T follicular helper cell (primary cell): ENCODE results near the gene TRAPPC2.

Experiments used
- DNase-seq: peaks from one replicate; pipeline ENCODE4 v3.0.0-alpha.2; 2020; ENCODE audit warnings: low read depth
- total RNA-seq, 2 experiments: gene quantifications; one replicate each; lab custom pipeline; 2026; lab: John Stamatoyannopoulos, UW

The TRAPPC2 gene
- total RNA-seq, result 31.4 to 46.3 reads per million in 2 experiments

GRCh38 chrX:13734278-13735172, at the start of gene TRAPPC2, which contains the start of gene OFD1:
Gene TRAPPC2 (minus strand): TSS chrX:13734620. CDS start chrX:13719963, 14,657 bp downstream.
Gene OFD1 (plus strand): TSS chrX:13734748. CDS start chrX:13735072, 324 bp downstream.
- peak; percentile 87 for DNase-seq

DNA sequence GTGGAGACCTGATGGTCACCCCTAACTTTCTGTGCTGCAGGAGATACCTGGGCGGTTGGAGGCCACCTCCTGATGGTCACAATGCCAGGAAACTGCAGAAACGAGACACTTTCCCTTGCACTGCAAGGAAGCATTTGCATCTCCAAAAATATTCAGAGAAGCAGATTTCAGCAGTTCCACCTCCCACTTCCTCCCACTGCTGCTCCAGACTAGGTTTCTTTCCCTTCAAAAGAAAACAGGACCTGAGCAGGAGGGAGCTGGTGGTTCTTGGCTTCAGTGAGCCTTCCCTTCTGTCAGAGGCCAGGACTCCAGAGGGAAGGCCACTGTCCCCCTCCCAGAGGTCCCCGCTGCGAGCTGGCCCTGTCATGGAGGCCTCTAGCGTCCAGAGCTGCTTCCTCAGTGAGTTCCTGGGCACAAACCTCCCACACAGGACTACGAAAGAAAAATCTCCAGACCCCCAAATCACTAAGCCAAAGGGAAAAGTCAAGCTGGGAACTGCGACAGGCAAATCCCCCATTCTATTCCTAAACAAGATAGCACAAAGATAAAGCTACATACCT, 46.5 kb upstream of the TRAPPC2 start:
- DNase-seq, result no peak

- no peak for DNase-seq
Observed at GRCh38 chrX:13778916-13779315, 44.5 kb upstream of the TRAPPC2 start.

DNA sequence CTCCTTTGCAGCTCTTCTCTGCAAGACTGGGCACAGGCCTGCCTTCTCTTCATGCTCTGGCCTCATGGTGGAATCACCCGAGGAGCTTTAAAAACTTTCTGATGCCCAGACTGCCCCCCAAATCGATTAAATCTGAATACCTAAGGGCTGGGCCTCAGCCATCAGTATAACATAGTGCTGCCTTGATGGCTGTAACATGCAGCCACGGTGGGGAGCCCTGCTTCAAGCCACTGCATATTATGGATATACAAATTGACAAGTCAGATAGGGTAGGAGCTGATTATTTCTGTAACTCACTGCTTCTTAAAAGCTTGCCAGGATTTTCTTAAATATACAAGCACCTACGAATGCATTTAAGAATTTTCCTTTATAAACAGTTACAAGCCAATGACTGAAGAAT, 42.0 kb upstream of the TRAPPC2 start:
- DNase-seq, result no peak

DNA sequence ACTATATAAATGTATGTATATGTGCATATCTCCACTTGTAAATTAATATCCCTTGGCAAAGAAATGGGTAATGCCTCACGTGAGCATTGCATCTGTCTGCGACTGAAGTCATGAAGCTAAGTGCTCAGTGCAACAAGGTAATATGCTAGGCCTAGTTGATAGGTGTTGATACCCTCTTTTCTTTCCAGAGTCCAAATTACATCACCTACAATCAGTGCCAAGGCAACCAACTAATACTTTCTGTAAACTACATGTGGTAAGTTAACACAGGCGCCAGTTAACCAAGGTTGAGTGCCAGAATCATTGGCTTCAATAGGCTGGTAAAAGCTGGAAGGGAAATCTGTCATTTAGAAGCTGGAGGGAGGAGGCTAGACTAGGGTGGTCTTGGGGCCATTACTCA, 41.4 kb upstream of the TRAPPC2 start:
- no peak for DNase-seq

GRCh38 chrX:13774696-13775095, 40.3 kb upstream of the TRAPPC2 start:
- no peak for DNase-seq

DNA sequence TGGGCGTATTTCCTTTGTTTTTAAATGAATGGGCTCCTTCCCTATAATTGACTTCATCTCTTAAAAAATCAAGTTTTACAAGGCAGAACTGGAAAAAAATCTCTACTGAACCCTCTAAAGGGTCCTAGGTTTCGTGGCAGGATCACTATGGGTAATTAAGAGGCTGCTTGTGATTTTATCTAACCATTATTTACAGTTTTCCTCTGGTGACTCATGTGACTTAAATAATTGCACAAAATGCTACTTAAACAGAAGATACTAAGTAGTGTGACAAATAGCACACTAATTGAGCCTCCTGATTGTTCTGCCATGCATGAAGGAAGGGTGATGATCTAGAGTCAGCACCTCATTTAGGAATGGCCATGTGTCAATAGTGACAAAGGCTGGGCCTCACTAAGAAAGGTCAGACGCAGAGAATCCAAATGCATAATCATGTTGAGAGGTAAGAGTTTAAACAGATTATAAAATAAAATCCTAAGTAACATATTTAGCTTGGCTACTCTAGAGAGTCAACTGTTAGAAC, 35.7 kb upstream of the TRAPPC2 start:
- DNase-seq, result no peak

GRCh38 chrX:13768939-13769338, 34.5 kb upstream of the TRAPPC2 start:
- no peak for DNase-seq

- no peak for DNase-seq
Observed at GRCh38 chrX:13764765-13765164, 30.3 kb upstream of the TRAPPC2 start.

DNA sequence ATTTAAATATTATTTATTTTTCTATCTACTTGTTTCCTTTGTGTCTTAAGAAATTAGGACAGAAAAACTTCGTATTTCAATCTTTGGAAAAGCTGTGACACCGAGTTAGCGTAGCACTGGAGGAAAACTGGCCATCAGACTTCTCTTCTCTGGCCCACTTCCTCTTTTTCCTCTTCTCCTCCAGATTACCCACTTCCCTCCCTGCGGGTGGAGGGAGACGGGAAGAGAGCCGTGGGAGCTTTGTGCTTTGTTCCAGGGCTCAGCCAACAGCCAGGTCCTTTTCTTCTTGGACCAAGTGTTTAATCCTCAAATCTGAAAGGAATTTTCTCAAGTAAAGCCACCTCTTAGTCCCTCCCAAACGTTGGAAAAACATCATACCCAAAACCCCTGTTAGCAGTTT, 29.9 kb upstream of the TRAPPC2 start:
- no peak for DNase-seq

GRCh38 chrX:13763489-13763888, 29.1 kb upstream of the TRAPPC2 start:
- DNase-seq, result no peak

GRCh38 chrX:13761606-13762414, 27.4 kb upstream of the TRAPPC2 start:
- DNase-seq, result no peak

- DNase-seq, result no peak
Observed at GRCh38 chrX:13760426-13760825, 26.0 kb upstream of the TRAPPC2 start.

DNA sequence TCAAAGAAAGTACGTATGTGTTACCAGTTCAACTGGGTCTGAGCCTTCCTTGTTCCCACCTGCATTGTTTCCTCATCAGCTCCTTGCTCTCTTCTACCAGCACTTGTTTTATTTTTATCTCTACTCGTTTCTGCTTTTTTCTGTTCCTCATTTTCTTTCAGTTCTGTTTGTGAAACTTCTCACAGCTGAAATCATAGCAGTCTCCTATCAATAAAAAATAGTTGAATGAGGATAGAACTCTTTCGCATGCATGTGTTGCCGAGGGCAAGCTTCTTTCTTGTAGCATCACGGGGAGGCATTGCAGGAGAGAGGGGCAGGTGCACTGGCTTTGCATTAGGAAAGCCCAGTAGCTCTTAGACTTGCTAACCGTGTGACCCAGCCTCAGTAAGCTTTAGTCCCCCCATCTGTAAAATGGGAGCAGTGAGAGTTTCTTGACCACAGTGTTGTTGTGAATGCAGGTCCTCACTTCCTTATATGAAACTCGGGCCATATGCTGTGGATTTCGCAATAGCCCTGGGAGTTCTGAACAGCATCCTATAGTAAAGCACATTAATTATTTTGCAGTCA, 24.8 kb upstream of the TRAPPC2 start:
- DNase-seq, result no peak

DNA sequence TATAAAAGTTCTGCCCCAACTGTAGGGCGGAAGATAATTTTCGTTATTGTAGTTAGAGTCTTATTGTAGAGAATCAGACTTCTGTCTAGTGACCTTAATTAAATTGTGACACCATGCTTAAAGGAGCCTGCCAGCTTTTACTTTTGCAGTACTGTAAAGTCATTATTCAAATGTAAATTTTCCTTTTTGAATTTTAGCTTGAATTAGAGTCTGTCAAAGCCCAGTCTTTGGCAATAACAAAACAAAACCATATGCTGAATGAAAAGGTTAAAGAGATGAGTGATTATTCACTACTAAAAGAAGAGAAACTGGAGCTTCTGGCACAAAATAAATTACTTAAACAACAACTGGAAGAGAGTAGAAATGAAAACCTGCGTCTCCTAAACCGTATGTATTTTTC, 22.0 kb upstream of the TRAPPC2 start:
- no peak for DNase-seq

DNA sequence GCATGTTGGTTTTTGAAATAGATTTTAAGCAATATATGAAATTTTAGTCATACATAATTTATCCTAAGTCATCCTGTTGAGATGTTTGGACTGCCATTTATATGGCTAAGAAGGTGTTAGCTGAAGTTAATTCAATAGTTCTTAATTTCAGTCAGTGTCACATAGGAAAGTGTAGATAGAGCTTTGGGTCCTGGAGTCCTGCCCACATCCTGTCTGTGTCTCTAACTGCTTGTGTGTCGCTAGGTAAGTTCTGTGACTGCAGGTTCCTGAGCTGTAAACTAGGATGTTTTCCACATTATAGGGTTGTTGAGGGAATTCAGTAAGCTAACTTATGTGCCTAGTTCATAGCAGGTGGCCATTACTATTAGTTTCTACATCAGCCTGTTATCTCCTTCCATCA, 20.8 kb upstream of the TRAPPC2 start:
- DNase-seq, result no peak

DNA sequence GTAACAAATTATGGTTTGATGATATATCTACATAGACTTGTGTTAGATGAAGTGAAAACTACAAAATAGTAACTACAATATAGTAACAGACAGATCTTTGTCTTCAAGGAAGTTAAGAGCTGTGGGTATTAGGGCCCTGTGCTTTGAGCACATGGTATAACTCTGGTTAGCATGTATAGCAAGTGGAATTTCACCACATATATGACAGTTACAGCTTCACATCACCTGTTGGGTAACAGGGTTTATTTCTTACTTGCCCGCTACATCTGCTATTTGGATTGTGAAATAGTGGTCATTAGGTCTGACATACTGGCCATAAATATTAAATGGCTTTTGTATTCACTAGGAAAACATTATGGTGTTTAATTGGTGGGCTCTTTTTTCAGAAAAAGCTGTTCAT, 20.3 kb upstream of the TRAPPC2 start:
- DNase-seq, result no peak

GRCh38 chrX:13752646-13753045, 18.2 kb upstream of the TRAPPC2 start:
- DNase-seq, result no peak

- no peak for DNase-seq
Observed at GRCh38 chrX:13752141-13752540, 17.7 kb upstream of the TRAPPC2 start.

DNA sequence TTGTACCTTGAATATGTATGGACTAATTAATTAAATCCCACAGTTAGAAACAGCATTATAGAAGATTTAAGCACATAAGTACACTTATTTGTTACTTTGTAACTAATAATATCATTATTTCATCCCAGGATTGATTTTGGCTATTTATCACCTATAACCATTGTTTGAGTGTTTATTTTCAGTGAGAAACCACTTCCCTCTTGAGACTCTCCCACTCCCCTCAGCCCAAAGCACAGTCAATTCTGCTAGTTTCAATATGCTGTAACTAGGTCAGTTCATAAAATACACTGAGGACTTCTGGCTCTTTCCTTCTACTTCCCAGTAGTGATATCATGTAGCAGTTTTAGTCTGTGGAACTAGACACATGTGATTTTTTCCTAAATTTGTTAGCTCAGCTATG, 16.4 kb upstream of the TRAPPC2 start:
- no peak for DNase-seq

- DNase-seq, result no peak
Observed at GRCh38 chrX:13750204-13750603, 15.8 kb upstream of the TRAPPC2 start.

DNA sequence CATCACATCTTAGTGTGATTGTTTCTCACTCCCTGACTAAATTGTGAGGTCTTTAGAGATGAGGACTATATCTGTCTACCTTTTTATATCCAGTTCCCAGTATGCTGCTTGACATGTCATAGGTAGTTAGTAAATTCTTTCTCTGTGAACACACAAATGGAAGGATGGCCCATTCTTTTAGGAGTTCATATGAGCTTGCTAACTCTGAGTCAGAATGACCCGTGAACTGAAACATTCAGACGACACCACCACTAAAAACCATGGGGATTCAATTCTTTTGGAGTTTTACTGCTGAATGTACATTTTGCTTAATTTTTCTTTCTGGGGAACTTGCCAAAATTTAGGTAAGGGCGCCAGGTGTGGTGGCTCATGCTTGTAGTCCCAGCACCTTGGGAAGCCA, 14.1 kb upstream of the TRAPPC2 start:
- DNase-seq, result no peak
